ENCODE data around the gene CETP.

DNA sequence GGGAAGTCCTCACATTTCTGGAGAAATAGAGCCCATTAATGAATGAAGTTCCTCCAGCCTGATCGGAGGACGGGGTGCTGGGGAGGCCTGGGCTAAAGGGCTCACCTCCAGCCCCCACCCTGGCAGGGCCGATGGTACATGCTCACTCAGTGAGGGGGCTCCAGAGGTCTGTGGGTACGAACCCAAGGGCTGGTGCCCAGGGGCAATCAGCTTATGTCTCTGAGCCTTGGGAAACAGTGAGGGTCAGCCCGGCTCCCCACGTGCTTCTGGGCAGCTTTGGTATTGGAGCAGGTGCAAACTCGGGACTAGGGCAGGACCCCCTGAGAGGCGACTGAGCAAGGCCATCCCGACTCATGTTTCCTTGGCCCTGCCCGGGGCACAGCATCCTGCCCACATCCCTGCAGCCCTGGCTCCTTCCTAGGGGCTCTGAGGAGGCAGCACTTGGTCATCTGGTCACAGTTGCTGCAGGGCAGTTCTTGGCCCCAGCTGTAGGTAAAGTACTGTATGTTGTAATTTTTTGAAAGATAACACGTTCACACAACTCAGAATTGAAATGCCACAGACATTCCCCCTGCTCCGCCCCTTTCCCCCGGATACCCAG, 969 bp upstream of the CETP start:
- TF ChIP-seq POLR2AphosphoS5 (IDR thresholded peaks at IDR 0.05) (no peak), POLR2A (IDR thresholded peaks at IDR 0.05) (no peak)
- TF ChIP-seq, protein P1, sequence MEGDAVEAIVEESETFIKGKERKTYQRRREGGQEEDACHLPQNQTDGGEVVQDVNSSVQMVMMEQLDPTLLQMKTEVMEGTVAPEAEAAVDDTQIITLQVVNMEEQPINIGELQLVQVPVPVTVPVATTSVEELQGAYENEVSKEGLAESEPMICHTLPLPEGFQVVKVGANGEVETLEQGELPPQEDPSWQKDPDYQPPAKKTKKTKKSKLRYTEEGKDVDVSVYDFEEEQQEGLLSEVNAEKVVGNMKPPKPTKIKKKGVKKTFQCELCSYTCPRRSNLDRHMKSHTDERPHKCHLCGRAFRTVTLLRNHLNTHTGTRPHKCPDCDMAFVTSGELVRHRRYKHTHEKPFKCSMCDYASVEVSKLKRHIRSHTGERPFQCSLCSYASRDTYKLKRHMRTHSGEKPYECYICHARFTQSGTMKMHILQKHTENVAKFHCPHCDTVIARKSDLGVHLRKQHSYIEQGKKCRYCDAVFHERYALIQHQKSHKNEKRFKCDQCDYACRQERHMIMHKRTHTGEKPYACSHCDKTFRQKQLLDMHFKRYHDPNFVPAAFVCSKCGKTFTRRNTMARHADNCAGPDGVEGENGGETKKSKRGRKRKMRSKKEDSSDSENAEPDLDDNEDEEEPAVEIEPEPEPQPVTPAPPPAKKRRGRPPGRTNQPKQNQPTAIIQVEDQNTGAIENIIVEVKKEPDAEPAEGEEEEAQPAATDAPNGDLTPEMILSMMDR (IDR thresholded peaks at IDR 0.05) = no peak

Measured in suprapubic skin (tissue), 4 donors.